SH-SY5Y (cell line): ENCODE results near the gene ALPK3.

Experiments used
- GATA2 ChIP-seq: IDR thresholded peaks from 2 replicates; pipeline ENCODE4 v1.6.1; 2011; ENCODE audit warnings: mild to moderate bottlenecking, low read depth, low read length
- GATA3 ChIP-seq: IDR thresholded peaks from 2 replicates; pipeline ENCODE4 v1.6.1; 2011; ENCODE audit warnings: low read depth, mild to moderate bottlenecking, low read length, moderate library complexity

DNA sequence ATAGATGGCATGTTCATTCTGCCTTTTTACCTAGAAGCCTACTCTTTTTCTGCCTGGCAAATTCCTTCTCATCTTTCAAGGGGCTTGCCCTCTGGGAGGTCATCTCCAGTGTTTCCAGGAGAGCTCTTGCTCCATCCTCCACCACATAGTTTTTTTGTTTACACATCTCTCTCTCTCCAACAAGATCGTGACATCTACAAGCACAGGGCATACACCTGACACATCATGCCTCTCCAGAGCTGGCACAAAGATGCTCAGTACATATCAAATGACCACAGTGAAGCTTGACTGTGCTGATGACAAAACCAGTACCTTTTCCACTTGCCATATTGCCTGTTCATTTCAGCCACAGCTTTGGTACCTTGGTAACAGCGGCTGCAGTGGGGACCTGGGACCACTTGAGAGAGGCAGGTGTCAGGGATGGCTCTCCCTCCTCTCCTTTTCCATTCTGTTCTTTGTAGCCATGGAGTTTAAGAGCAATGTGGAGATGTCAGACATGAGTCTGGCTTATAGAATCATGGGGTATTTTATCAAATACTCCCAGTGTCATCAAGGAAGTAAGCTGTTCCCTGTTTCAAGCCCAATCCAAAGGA lies 15.4 kb downstream of the ALPK3 start:
- TF ChIP-seq GATA2 = no peak
- TF ChIP-seq GATA3 = no peak
